GM23248 (cell line): ENCODE results near the gene KDM8. TPM values are rescaled to one million over a fixed set of nuclear protein-coding genes. Genes with fewer than 3 reads are reported as not detected.
A peak's percentile ranks its signal among the peaks of the same experiment; 100 is the strongest.

ENCODE experiments used
- DNase-seq: peaks from one replicate; pipeline ENCODE4 v3.0.0-alpha.2; 2015
- H2AFZ ChIP-seq: fragments of 200-600 bp; sonication (generic); 2 replicates; pipeline ENCODE4 v1.6.1; 2016; ENCODE audit warnings: antibody characterized with exemption
- H3F3A ChIP-seq: fragments of 200-600 bp; sonication (generic); 2 replicates; pipeline ENCODE4 v1.6.1; 2016; ENCODE audit warnings: mild to moderate bottlenecking, antibody characterized with exemption, mixed run types; ENCODE audit not compliant: insufficient read depth
- H3K27ac ChIP-seq: fragments of 200-600 bp; sonication (generic); 2 replicates; pipeline ENCODE4 v1.5.1; 2016; ENCODE audit warnings: mild to moderate bottlenecking
- H3K27me3 ChIP-seq: fragments of 200-600 bp; sonication (generic); replicated peaks from 2 replicates; pipeline ENCODE4 v1.6.1; 2016; ENCODE audit warnings: mild to moderate bottlenecking; ENCODE audit not compliant: insufficient read depth
- H3K36me3 ChIP-seq: fragments of 200-600 bp; sonication (generic); 2 replicates; pipeline ENCODE4 v1.6.1; 2016; ENCODE audit warnings: low read depth, mild to moderate bottlenecking
- H3K4me1 ChIP-seq: fragments of 200-600 bp; sonication (generic); 2 replicates; pipeline ENCODE4 v1.6.1; 2016; ENCODE audit warnings: mild to moderate bottlenecking; ENCODE audit not compliant: insufficient read depth
- H3K4me2 ChIP-seq: fragments of 200-600 bp; sonication (generic); one replicate; pipeline ENCODE4 v1.6.1; 2016; ENCODE audit warnings: mild to moderate bottlenecking; ENCODE audit not compliant: unreplicated experiment
- H3K4me3 ChIP-seq: fragments of 200-600 bp; sonication (generic); 2 replicates; pipeline ENCODE4 v1.5.1; 2016; ENCODE audit warnings: mild to moderate bottlenecking
- H3K79me2 ChIP-seq: fragments of 200-600 bp; sonication (generic); 2 replicates; pipeline ENCODE4 v1.6.1; 2016; ENCODE audit warnings: mild to moderate bottlenecking; ENCODE audit not compliant: insufficient read depth
- H3K9ac ChIP-seq: fragments of 200-600 bp; sonication (generic); 2 replicates; pipeline ENCODE4 v1.6.1; 2016; ENCODE audit warnings: mild to moderate bottlenecking
- H3K9me2 ChIP-seq: fragments of 200-600 bp; sonication (generic); 2 replicates; pipeline ENCODE4 v1.6.1; 2016; ENCODE audit warnings: mixed run types, mild to moderate bottlenecking, moderate library complexity; ENCODE audit not compliant: insufficient read depth
- H3K9me3 ChIP-seq: fragments of 200-600 bp; sonication (generic); one replicate; pipeline ENCODE4 v1.6.1; 2017; ENCODE audit warnings: low read depth
- H4K20me1 ChIP-seq: fragments of 200-600 bp; sonication (generic); 2 replicates; pipeline ENCODE4 v1.6.0; 2016; ENCODE audit not compliant: insufficient read depth
- EZH2 ChIP-seq: fragments of 200-600 bp; sonication (generic); IDR thresholded peaks from 2 replicates; pipeline ENCODE4 v1.6.1; 2018; ENCODE audit warnings: antibody characterized with exemption, mild to moderate bottlenecking; ENCODE audit not compliant: insufficient read depth, poor library complexity, severe bottlenecking
- EZH2phosphoT487 ChIP-seq: fragments of 200-600 bp; sonication (generic); IDR thresholded peaks from 2 replicates; pipeline ENCODE4 v1.6.1; 2018; ENCODE audit warnings: antibody characterized with exemption, moderate library complexity, mild to moderate bottlenecking, low read depth; ENCODE audit not compliant: insufficient read depth
- whole genome bisulfite sequencing, 2 experiments: methylation state at CpG; one replicate each; pipeline ENCODE4 v1.1.6; 2015 to 2017; ENCODE audit warnings: low lambda C conversion rate in 2 of 2, low coverage in 1 of 2; ENCODE audit errors: missing lambda C conversion rate in 2 of 2; 5-methylcytosine and 5-hydroxymethylcytosine counted together
- in situ Hi-C: fragments of 300-500 bp; cut with MboI; formaldehyde crosslinking; loops from 2 replicates; pipeline ENCODE4 v1.15.0; 2020
- polyA plus RNA-seq: library from polyadenylated mRNA; unstranded; fragments of >200 nt; fragmentation: Nextera tagmentation; extraction: Ambion mirVana; gene quantifications from 2 replicates; pipeline ENCODE4 v1.2.1, GENCODE V29; 2016
- total RNA-seq: library from RNA; depleted of rRNA; stranded (reverse); fragments of >200 nt; shearing (Covaris generic); gene quantifications from 2 replicates; pipeline ENCODE4 v1.2.3, GENCODE V29; 2014

Gene KDM8
- total and polyA plus RNA-seq, 2 experiments from 2014 or later = 2.5 to 3.5 TPM

DNA sequence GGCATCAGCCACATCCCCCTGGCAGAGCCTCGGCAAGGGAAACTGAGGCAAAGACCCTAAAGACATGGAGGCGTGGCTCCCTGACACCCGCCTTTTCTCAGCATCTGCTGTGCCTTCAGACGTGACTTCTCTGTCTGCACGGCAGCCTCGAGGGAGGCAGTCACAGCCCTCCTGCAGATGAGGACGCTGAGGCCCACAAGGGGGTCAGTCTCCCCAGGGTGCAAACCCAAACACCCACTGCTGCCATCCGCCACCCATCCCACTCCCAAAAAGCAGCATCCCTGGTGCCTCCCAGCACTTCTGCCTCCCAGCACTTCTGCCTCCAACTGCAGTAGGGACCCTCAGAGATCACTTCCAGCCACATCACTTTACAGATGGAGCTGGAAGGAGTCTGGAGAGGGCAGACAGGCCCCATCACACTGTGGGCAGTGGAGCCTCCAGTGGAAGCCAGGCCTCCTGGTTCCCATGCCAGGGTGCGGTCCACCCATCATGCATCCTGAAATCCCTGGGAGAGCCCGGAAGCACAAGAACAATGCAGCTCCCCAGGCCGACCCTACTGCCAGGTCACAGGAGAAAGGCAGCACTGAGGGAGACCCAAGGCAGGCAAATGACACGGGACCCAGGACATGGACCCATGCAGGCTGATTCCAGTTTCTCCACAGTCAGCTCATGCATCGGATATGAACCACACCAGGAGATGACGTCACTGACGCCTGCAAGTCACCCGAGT lies 23.8 kb downstream of the KDM8 start:
- in situ Hi-C loops = no loop called here
- no peak overlapping the region for H3K4me2 ChIP-seq
- 83 to 86% methylated on average over 16 of the region's 16 CpGs for WGBS, 2 experiments

DNA sequence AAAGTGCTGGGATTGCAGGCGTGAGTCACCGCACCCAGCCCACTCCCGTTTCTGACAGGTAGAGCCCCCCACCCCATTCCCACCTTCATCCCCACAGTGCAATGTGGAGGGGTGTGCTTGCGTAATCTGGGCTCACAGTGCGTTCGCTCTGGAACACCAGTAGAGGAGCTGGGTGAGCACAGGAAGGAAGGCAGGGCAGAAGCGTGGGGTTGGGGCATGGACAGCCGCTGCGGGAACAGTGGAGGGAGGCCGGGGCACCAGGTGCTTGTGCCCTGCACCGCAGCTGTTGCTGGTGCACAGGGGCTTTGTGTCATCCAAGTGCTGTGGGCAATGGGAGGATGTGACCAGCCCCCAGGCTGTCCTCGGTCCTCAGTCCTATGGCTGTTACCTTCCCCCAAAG lies 24.7 kb downstream of the KDM8 start:
- no peak overlapping the region for H3K4me2 ChIP-seq
- H3K9me2 ChIP-seq = no peaks in the 10 kb centered on the region
- H3K27ac ChIP-seq = no peak overlapping the region
- H3K4me3 ChIP-seq = no peak overlapping the region
- DNase-seq = no peak
- H3K27me3 ChIP-seq = no peaks in the 10 kb centered on the region
- WGBS, 2 experiments = 93% methylated on average over 12 of the region's 12 CpGs
- in situ Hi-C loops = no loop called here
- no peaks in the 10 kb centered on the region for H3K79me2 ChIP-seq
- H3K9ac ChIP-seq = no peak overlapping the region
- H3K9me3 ChIP-seq = no peaks in the 10 kb centered on the region
- TF ChIP-seq EZH2 (no peak), EZH2phosphoT487 (no peak)
- no peak overlapping the region for H2AFZ ChIP-seq
- no peaks in the 10 kb centered on the region; the same call in 1 of the 2 replicates for H3K36me3 ChIP-seq
- H3F3A ChIP-seq = peaks cover 7% of the 10 kb centered on the region; the same call in 1 of the 2 replicates
- peaks cover 8% of the 10 kb centered on the region for H3K4me1 ChIP-seq
- no peaks in the 10 kb centered on the region for H4K20me1 ChIP-seq

More for the DNA sequence above, 23.8 kb downstream of the KDM8 start:
- no peak overlapping the region for H3K9ac ChIP-seq
- TF ChIP-seq EZH2 (no peak), EZH2phosphoT487 (no peak)
- peak; percentile 45 for DNase-seq
- no peaks in the 10 kb centered on the region; the same call in 1 of the 2 replicates for H3K36me3 ChIP-seq
- no peaks in the 10 kb centered on the region for H4K20me1 ChIP-seq
- no peaks in the 10 kb centered on the region for H3K9me3 ChIP-seq
- no peaks in the 10 kb centered on the region for H3K27me3 ChIP-seq
- no peaks in the 10 kb centered on the region for H3K79me2 ChIP-seq
- peaks cover 13% of the 10 kb centered on the region; the same call in 1 of the 2 replicates for H3F3A ChIP-seq
- H3K27ac ChIP-seq = no peak overlapping the region
- H3K4me3 ChIP-seq = no peak overlapping the region
- H2AFZ ChIP-seq = no peak overlapping the region
- H3K4me1 ChIP-seq = peaks cover 17% of the 10 kb centered on the region
- no peaks in the 10 kb centered on the region for H3K9me2 ChIP-seq

DNA sequence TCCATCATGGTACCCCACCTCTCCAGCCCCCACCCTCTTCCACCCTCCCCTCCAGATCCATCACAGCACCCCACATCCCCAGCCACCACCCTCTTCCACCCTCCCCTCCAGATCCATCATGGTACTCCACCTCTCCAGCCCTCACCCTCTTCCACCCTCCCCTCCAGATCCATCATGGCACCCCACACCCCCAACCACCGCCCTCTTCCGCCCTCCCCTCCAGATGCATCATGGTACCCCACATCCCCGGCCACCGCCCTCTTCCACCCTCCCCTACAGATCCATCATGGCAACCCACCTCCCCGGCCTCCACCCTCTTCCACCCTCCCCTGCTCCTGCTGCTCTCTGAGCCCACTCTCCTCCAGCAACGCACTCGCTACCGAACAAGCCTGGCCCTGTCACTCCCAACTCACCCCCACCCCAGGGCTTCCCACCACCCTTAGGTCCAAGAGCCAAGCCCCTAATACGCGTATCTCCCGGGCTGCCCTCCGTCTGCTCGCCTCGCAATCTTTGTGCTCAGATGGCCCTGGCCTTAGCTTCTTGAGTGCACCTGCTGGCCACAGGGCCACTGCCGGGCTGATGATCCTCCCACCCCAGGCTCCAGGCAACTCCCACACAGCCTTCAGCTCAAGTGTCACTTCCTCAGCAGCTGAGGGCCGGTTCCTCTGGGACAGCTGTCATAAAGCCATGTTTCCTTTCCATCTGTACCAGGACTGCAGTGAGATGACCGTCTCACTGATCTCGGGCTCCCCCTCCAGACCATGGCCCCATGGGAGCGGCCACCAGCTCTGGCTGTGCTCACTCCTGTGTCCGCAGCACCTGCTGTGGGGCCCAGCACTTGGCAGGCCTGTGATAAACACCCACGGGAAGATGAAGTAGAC lies 25.5 kb downstream of the KDM8 start:
- no peaks in the 10 kb centered on the region for H4K20me1 ChIP-seq
- no peak overlapping the region for H3K4me2 ChIP-seq
- H3K36me3 ChIP-seq = no peaks in the 10 kb centered on the region; the same call in 1 of the 2 replicates
- H3K79me2 ChIP-seq = no peaks in the 10 kb centered on the region
- DNase-seq = no peak
- H3K27me3 ChIP-seq = no peaks in the 10 kb centered on the region
- no peaks in the 10 kb centered on the region for H3K9me3 ChIP-seq
- no peak overlapping the region for H3K27ac ChIP-seq
- TF ChIP-seq EZH2 (no peak), EZH2phosphoT487 (no peak)
- no peak overlapping the region for H3K4me3 ChIP-seq
- H3K9ac ChIP-seq = no peak overlapping the region
- H3K4me1 ChIP-seq = no peaks in the 10 kb centered on the region
- H3K9me2 ChIP-seq = no peaks in the 10 kb centered on the region
- peaks cover under 1% of the 10 kb centered on the region; the same call in 1 of the 2 replicates for H3F3A ChIP-seq
- no peak overlapping the region for H2AFZ ChIP-seq
- whole genome bisulfite sequencing, 2 experiments = 96 to 97% methylated on average over 17 to 21 of the region's 21 CpGs
- in situ Hi-C loops = no loop called here

- Histone ChIP-seq H3K36me3 (peaks cover 3% of the 10 kb centered on the region; the same call in 1 of the 2 replicates), H3K27me3 (no peaks in the 10 kb centered on the region), H3K27ac (no peak overlapping the region), H3K9ac (no peak overlapping the region), H2AFZ (no peak overlapping the region), H3K9me2 (no peaks in the 10 kb centered on the region), H3K4me1 (peaks cover 6% of the 10 kb centered on the region), H3F3A (peaks cover 11% of the 10 kb centered on the region), H3K79me2 (no peaks in the 10 kb centered on the region), H3K4me2 (no peak overlapping the region), H3K4me3 (no peak overlapping the region), H4K20me1 (no peaks in the 10 kb centered on the region), H3K9me3 (no peaks in the 10 kb centered on the region)
- in situ Hi-C loops = loop anchor here (10.0 kb wide), 1 partner anchor 225 kb away; no protein-coding TSS in a partner anchor
- no peak for TF ChIP-seq EZH2phosphoT487
- no peak for TF ChIP-seq EZH2
- DNase-seq = no peak
- WGBS, 2 experiments = 91% methylated on average over 13 to 17 of the region's 18 CpGs
Observed at GRCh38 chr16:27229891-27230470, 26.7 kb downstream of the KDM8 start.
